Measurements from ENCODE around the gene ELAVL2. TPM values are rescaled to one million over a fixed set of nuclear protein-coding genes. Genes with fewer than 3 reads are reported as not detected.

The ELAVL2 gene
- total RNA-seq, 4 donors from 2014 or later = 0.13 to 0.62 (median 0.25) TPM; not detected in 1

DNA sequence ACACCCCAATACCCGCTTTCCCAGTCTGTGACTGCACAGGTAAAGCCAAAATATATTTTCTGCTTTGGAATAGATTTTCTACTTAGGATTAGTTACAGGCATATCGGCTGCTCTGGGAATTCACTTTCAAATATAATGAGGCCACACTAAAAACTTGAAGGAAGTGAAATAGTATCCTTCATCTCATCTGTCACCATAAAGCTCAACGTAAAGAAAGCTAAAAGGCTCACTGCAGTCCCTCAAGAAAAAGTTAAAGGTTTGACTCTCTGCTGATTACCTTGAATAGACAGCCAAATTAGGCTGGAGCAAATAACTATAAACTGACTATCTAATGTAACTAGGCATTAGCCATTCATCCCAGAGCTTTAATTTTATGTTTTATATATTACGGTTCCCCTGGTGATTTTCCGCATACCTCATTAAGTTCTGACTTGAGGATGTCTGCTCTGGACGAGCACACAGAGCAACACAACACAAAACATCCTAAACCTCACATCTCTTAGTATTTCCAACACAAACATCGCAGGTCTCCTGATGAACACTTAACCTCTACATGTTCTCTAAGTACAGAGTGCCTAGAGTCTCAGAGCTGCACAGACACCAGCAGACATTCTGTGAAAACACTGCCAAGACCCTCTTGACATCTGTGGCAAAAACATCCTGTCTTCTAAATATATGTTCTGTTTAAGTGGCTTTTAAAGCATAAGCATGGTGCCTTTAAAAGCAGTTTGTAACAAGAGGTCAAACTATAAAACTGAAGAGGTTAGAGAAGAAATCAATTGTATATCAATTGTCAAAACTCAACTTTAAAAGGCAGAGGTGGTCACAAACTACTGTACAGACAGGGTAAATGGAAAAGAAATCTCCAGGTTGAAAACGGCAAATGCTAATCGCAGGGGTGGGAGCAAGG is 35.4 kb downstream of the ELAVL2 start:
- H3K4me3 ChIP-seq = no peak overlapping the region
- 50 to 63% methylated on average over 9 of the region's 9 CpGs for WGBS, 2 donors (ENCODE audit: low coverage in 1 of 2)

DNA sequence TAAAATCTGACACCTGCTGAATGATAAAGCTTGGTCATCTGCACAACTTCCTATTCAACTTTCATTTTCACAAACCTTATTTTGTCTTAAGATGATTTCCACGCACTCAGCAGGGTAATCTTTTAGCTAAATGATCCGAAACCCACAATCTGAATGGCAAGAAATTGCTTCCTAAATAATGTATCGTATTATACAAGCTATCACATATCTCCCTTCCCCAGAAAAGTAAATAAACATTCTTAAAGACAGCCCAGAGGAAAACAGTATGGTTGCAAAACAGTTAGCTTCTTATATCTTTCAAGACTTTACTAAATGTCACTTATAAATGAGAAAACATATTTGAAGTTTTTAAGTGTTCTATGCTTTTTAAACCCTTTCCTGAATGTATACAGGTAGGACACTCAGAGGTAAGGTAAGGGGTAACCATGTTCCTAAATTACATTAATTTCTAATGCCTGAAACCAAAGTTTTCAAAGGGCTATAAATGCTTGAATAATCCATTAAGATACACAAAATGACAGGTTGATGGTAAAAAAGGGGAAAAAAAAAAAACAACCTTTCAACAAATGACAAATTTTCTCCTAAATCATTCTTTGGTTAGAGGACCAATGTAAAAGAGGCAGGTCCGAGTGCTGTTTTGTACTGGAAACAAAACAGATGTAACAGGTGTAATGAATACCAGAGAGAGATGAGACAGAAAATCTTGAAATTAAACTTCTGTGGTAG is 36.3 kb downstream of the ELAVL2 start:
- no peaks in the 10 kb centered on the region for H3K27me3 ChIP-seq
- ATAC-seq = no peak
- no peak overlapping the region for H3K27ac ChIP-seq
- H3K4me3 ChIP-seq = no peak overlapping the region
- TF ChIP-seq POLR2AphosphoS5 (IDR thresholded peaks at IDR 0.05) = no peak
- TF ChIP-seq, protein P1, sequence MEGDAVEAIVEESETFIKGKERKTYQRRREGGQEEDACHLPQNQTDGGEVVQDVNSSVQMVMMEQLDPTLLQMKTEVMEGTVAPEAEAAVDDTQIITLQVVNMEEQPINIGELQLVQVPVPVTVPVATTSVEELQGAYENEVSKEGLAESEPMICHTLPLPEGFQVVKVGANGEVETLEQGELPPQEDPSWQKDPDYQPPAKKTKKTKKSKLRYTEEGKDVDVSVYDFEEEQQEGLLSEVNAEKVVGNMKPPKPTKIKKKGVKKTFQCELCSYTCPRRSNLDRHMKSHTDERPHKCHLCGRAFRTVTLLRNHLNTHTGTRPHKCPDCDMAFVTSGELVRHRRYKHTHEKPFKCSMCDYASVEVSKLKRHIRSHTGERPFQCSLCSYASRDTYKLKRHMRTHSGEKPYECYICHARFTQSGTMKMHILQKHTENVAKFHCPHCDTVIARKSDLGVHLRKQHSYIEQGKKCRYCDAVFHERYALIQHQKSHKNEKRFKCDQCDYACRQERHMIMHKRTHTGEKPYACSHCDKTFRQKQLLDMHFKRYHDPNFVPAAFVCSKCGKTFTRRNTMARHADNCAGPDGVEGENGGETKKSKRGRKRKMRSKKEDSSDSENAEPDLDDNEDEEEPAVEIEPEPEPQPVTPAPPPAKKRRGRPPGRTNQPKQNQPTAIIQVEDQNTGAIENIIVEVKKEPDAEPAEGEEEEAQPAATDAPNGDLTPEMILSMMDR (IDR thresholded peaks at IDR 0.05) = no peak
- no peak for TF ChIP-seq EP300 (IDR thresholded peaks at IDR 0.05)
- TF ChIP-seq POLR2A (IDR thresholded peaks at IDR 0.05) = no peak
- 73 to 77% methylated on average over 4 of the region's 4 CpGs for WGBS, 2 donors (ENCODE audit: low coverage in 1 of 2)
- no peaks in the 10 kb centered on the region for H3K9me3 ChIP-seq
- no peaks in the 10 kb centered on the region for H3K36me3 ChIP-seq
- no peaks in the 10 kb centered on the region for H3K4me1 ChIP-seq

More for the DNA sequence above, 35.4 kb downstream of the ELAVL2 start:
- Histone ChIP-seq H3K27me3 (no peaks in the 10 kb centered on the region), H3K36me3 (no peaks in the 10 kb centered on the region), H3K4me1 (no peaks in the 10 kb centered on the region), H3K27ac (no peak overlapping the region), H3K9me3 (no peaks in the 10 kb centered on the region)
- no peak for TF ChIP-seq EP300 (IDR thresholded peaks at IDR 0.05)
- TF ChIP-seq, protein P1 (IDR thresholded peaks at IDR 0.05) = no peak
- TF ChIP-seq POLR2AphosphoS5 (IDR thresholded peaks at IDR 0.05) = no peak
- no peak for TF ChIP-seq POLR2A (IDR thresholded peaks at IDR 0.05)
- no peak for ATAC-seq

DNA sequence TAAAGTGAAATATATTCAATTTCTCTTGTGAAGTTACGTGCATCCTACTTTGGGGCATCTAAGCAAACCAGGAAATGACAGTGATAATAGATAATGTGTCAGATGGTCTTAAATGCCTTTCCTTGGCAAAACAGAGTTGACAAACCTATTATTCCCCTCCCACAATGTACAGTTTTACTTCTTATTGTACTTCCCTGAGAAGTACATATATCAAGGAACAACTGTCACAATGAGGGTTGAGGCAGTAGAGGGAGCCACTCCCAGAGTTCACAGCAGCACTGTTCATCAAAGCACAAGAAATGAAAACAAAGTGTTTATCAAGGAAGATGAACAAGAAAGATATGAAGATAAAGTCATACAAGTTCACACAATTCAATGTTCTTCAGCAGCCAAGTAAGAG is 41.1 kb downstream of the ELAVL2 start:
- Histone ChIP-seq H3K4me3 (no peak overlapping the region), H3K4me1 (no peaks in the 10 kb centered on the region), H3K27ac (no peak overlapping the region), H3K36me3 (no peaks in the 10 kb centered on the region), H3K27me3 (no peaks in the 10 kb centered on the region), H3K9me3 (no peaks in the 10 kb centered on the region)
- 100% methylated on average over 1 of the region's 1 CpG for WGBS, 2 donors (ENCODE audit: low coverage in 1 of 2)
- ATAC-seq = no peak
- TF ChIP-seq EP300 (IDR thresholded peaks at IDR 0.05) (no peak), POLR2AphosphoS5 (IDR thresholded peaks at IDR 0.05) (no peak), POLR2A (IDR thresholded peaks at IDR 0.05) (no peak)
- TF ChIP-seq, protein P1 (IDR thresholded peaks at IDR 0.05) = no peak

DNA sequence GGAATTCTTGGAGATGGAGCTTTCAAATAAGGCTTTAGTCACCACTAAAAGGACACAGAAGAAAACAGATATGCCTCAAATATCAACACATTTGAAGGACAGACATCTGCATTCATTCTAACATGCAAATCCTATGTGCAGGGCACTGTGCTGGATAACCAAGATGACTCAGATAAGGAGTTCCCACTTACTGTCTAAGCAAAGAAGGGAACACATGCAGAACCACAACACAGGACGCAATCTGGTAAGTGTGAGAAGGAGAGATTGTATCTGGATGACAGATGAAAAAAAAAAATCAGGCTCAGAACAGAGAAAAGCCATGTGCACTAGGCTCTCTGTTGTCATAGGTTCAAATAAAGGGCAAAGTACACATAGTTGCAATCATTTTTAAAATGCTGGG is 42.5 kb downstream of the ELAVL2 start:
- no peaks in the 10 kb centered on the region for H3K36me3 ChIP-seq
- H3K4me1 ChIP-seq = peaks cover 0 to 12% (median 4%) of the 10 kb centered on the region in 3 donors
- no peaks in the 10 kb centered on the region for H3K9me3 ChIP-seq
- H3K4me3 ChIP-seq = no peak overlapping the region
- no peak overlapping the region for H3K27ac ChIP-seq
- WGBS, 2 donors (ENCODE audit: low coverage in 1 of 2) = 56 to 77% methylated on average over 1 of the region's 1 CpG
- no peak for ATAC-seq
- H3K27me3 ChIP-seq = no peaks in the 10 kb centered on the region
- no peak for TF ChIP-seq POLR2AphosphoS5 (IDR thresholded peaks at IDR 0.05)
- no peak for TF ChIP-seq POLR2A (IDR thresholded peaks at IDR 0.05)
- no peak for TF ChIP-seq EP300 (IDR thresholded peaks at IDR 0.05)
- TF ChIP-seq, protein P1 (IDR thresholded peaks at IDR 0.05) = no peak
